GM21360 (cell line): ENCODE measurements around the gene SDC1.
A peak's percentile ranks its signal among the peaks of the same experiment; 100 is the strongest.

ENCODE experiments used
- ATAC-seq: cut with Tn5 transposase; IDR thresholded peaks from one replicate; pipeline ENCODE4 v1.9.1; 2021; ENCODE audit warnings: mild to moderate bottlenecking, moderate library complexity; ENCODE audit not compliant: unreplicated experiment

Gene SDC1

GRCh38 chr2:20156076-20156759, 68.7 kb downstream of the SDC1 start:
- ATAC-seq = no peak

- ATAC-seq = no peak
Measured at GRCh38 chr2:20153131-20153851, 71.6 kb downstream of the SDC1 start.

GRCh38 chr2:20150806-20151571, 73.9 kb downstream of the SDC1 start:
- ATAC-seq = peak; percentile 67
